Measurements from ENCODE around the gene SEC14L5.

Gene SEC14L5

GRCh38 chr16:4917117-4917516 lies 41.0 kb upstream of the SEC14L5 start (continued):
- TF ChIP-seq ZNF692 (tag by site-specific recombination; IDR thresholded peaks at IDR 0.05) (no peak), ZBTB21 (tag by site-specific recombination; IDR thresholded peaks at IDR 0.05) (no peak), ZBTB7A (tag by site-specific recombination; IDR thresholded peaks at IDR 0.05; ENCODE audit: low read depth) (no peak), ZNF26 (tag by site-specific recombination; IDR thresholded peaks at IDR 0.05) (no peak), TSHZ1 (tag by site-specific recombination; IDR thresholded peaks at IDR 0.05; ENCODE audit: borderline replicate concordance) (no peak)

GRCh38 chr16:4918781-4919251 lies 39.3 kb upstream of the SEC14L5 start:
- Histone ChIP-seq H3K4me3 (ENCODE audit: low read depth, low read length) (no peak overlapping the region), H3K27ac (ENCODE audit: extremely low read depth, low read depth, low read length) (no peak overlapping the region), H3K36me3 (ENCODE audit: control insufficient read depth in 2 of 2, insufficient read depth in 1 of 2, low read length in 2 of 2) (no peaks in the 10 kb centered on the region), H3K9me3 (ENCODE audit: control insufficient read depth, insufficient read depth, low read depth, low read length) (no peaks in the 10 kb centered on the region), H3K4me1 (ENCODE audit: control insufficient read depth, insufficient read depth, low read length) (no peaks in the 10 kb centered on the region)
- POLR2A ChIA-PET = interaction anchor here (0.7 kb wide), 1 partner anchor 17 kb away, joined by 3 read pairs; no protein-coding TSS in a partner anchor
- CTCF ChIA-PET = interaction anchor here (0.7 to 1.2 kb wide), 3 partner anchors 14 to 370 kb away, joined by 3 to 4 read pairs (median 3); no protein-coding TSS in a partner anchor
- 0 out of 2 replicates have a peak, but pooled peaks have one; percentile 30 for TF ChIP-seq ZIC2 (tag by site-specific recombination; IDR thresholded peaks at IDR 0.05)
- no peak for TF ChIP-seq KLF7 (tag by site-specific recombination; IDR thresholded peaks at IDR 0.05; ENCODE audit: borderline replicate concordance)
- no peak for TF ChIP-seq MZF1 (tag by site-specific recombination; IDR thresholded peaks at IDR 0.05; ENCODE audit: borderline replicate concordance)
- no peak for TF ChIP-seq ZFP69B (tag by site-specific recombination; IDR thresholded peaks at IDR 0.05)
- TF ChIP-seq ZNF560 (tag by site-specific recombination; IDR thresholded peaks at IDR 0.05; ENCODE audit: borderline replicate concordance) = no peak
- no peak for TF ChIP-seq ZNF114 (tag by site-specific recombination; IDR thresholded peaks at IDR 0.05)
- TF ChIP-seq ZNF391 (tag by site-specific recombination; IDR thresholded peaks at IDR 0.05; ENCODE audit: borderline replicate concordance, low read depth) = no peak
- no peak for TF ChIP-seq ZNF513 (tag by site-specific recombination; IDR thresholded peaks at IDR 0.05)

- CTCF ChIA-PET = interaction anchor here (0.6 kb wide), 1 partner anchor 179 kb away, joined by 3 read pairs; no protein-coding TSS in a partner anchor
- no peak for TF ChIP-seq MYNN (tag by site-specific recombination; IDR thresholded peaks at IDR 0.05; ENCODE audit: borderline replicate concordance)
- TF ChIP-seq ZNF433 (tag by site-specific recombination; IDR thresholded peaks at IDR 0.05; ENCODE audit: low read depth) = no peak
- no peak for TF ChIP-seq ZBTB20 (tag by site-specific recombination; IDR thresholded peaks at IDR 0.05)
- TF ChIP-seq ZNF266 (tag by site-specific recombination; IDR thresholded peaks at IDR 0.05; ENCODE audit: low read depth) = no peak
- no peak for TF ChIP-seq ZNF624 (tag by site-specific recombination; IDR thresholded peaks at IDR 0.05)
- TF ChIP-seq ZFHX2 (tag by site-specific recombination; conservative IDR thresholded peaks at IDR 0.05) = no peak
- no peak for TF ChIP-seq ZBTB49 (tag by site-specific recombination; IDR thresholded peaks at IDR 0.05; ENCODE audit: low read depth)
- TF ChIP-seq ZNF449 (tag by site-specific recombination; IDR thresholded peaks at IDR 0.05) = no peak
Measured at GRCh38 chr16:4920826-4921225, 37.3 kb upstream of the SEC14L5 start.

More at GRCh38 chr16:4920826-4921225, 37.3 kb upstream of the SEC14L5 start:
- no peak overlapping the region for H3K27ac ChIP-seq (ENCODE audit: extremely low read depth, low read depth, low read length)
- no peaks in the 10 kb centered on the region for H3K36me3 ChIP-seq (ENCODE audit: control insufficient read depth in 2 of 2, insufficient read depth in 1 of 2, low read length in 2 of 2)
- POLR2A ChIA-PET = no interaction called here
- H3K4me3 ChIP-seq (ENCODE audit: low read depth, low read length) = no peak overlapping the region
- H3K4me1 ChIP-seq (ENCODE audit: control insufficient read depth, insufficient read depth, low read length) = no peaks in the 10 kb centered on the region
- no peaks in the 10 kb centered on the region for H3K9me3 ChIP-seq (ENCODE audit: control insufficient read depth, insufficient read depth, low read depth, low read length)

Measured in HEK293 (cell line).